Fibroblast of skin of abdomen (primary cell): ENCODE measurements around the gene SIAH1.
"Not testable (repeated sequence)": the region's sequence is repeated elsewhere in the genome, so short reads cannot be mapped to it uniquely, and the experiment has no call there.

Experiments used
- DNase-seq: peaks from one replicate; pipeline ENCODE4 v3.0.0-alpha.2; 2013

SIAH1 gene

DNA sequence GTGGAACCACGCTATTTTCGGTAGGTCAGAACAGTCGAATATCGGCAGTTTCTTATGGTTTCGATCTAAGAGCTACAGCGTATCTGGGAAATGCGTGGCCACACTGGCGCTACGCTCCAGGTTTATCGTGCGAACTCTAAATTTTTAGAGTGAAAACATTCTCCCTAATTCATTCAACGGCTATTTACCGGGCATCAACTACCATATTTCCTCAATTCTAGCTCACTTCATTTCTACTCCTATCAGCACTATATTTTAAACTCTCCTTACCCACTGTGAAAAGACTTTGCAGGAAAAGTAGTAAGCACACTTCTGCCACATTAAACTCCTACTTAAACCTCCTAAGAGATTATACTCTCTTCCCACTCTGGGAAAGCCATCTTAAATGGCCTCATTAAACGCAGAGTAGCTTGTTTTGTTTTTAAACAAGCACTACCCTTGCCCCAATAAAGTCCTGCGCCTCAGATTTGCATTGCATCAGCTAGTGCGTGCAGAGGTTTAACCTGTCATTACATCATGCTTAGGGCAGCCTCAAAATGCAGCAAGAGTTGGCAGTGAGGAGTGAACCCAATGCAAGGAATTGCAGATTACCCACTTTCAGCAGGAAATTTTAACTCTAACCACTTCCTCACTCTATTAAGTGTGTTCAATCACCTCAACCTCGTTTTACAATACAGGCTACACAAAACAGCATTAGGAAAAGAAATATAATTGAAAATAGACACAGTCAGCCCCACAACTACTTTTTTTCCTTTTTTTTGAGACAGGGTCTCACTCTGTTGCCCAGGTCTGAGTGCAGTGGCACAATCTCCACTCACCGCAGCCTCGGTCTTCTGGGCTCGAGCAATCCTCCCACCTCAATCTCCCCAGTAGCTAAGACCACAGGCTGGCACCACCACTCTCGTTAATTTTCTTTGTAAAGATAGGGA is 18.8 kb downstream of the SIAH1 start:
- DNase-seq, result peak; percentile 90

DNA sequence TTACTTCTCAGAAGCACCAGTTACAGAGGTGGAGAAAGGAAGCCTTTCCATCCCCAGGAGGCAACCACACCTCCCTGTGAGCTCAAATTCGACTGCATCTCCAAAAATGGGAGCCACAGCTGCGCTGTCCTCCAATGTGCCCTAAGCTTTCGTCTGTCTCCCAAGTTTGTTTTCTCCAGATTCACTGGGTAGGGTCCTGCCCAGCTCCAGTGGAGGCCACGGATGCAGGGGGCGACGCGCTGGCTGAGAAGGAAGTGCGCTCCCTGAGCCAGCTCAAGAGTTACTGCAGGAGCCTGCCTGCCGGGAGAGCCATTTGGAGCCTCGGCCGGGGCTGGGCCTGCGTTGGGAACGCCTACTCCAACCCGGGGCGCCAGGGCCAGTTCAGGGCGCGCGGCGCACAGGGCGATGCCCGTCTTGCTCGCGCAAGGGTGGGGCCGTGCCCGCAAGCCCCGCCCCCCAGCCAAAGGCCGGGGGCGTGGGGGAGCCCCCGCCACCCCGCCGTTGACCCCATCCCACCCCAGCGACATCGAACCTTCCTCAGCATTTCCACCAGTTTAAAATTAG is 19.5 kb downstream of the SIAH1 start:
- DNase-seq, result peak; percentile 87

GRCh38 chr16:48365025-48365600 is 20.1 kb downstream of the SIAH1 start:
- peak; percentile 6 for DNase-seq

DNA sequence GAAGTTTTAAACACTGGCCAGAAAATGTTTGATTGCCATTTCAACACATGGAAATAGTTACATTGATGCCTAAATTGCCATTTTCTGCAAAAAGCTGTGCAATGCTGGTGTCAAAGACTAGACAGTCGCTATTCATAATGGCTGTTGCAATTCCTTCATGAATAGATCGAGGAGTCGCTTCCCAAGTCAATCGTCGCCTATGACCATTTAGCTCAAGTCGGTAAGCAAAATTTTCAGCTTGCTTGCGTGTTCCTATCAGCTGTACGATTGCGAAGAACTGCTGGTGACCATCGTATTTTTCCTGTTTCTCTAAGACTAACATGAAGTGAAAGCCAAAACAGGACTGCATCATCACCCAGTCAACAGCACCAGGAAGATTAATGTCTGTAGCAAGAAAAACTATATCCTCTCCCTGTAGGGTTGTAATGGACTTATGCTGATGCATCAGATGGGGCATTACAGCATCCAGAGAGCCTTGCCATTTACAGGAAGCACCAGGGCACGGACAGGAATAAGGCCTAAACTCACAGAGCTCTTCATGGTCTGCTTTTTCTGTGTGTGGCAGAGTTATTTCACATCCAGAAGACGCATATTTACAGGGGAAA is 23.6 kb downstream of the SIAH1 start:
- DNase-seq, result no peak

- DNase-seq, result no peak
Measured at GRCh38 chr16:48361012-48361411, 24.2 kb downstream of the SIAH1 start.

GRCh38 chr16:48359983-48360382 is 25.2 kb downstream of the SIAH1 start:
- DNase-seq, result no peak

GRCh38 chr16:48358419-48358818 is 26.8 kb downstream of the SIAH1 start:
- no peak for DNase-seq

DNA sequence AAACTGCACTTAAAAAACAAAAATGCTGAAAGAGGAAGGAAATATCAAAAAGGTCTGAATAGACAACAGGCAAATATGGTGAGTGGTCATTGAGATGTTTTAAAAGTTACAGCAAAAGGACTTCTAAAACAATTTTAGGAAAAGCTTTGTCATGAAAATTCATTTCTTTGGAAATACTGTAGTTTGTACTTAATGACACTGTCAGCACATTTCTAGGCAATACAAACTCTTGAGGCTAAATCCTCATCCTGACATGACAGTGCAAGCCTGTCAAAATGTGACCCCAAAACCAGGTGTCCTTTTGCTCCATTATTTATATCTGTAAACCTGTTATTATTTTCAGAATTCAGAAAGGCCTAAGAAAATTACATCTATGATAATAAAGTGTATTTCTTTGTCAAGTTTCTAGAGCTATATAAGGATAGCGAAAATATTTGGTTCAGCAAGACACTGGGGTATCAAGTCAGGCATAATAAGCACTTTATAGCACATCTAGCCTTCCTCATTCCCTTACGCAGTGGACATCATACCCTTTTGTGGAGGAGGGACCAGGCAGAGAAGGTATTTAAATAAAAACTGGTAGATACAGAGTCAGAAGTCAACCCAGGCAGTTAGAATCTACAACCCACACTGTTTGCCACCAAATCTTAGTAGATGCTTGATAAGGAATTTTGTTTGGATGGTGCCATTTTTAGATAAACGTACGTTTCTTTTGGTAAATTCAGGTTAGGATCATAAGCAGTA is 28.4 kb downstream of the SIAH1 start:
- no peak for DNase-seq

DNA sequence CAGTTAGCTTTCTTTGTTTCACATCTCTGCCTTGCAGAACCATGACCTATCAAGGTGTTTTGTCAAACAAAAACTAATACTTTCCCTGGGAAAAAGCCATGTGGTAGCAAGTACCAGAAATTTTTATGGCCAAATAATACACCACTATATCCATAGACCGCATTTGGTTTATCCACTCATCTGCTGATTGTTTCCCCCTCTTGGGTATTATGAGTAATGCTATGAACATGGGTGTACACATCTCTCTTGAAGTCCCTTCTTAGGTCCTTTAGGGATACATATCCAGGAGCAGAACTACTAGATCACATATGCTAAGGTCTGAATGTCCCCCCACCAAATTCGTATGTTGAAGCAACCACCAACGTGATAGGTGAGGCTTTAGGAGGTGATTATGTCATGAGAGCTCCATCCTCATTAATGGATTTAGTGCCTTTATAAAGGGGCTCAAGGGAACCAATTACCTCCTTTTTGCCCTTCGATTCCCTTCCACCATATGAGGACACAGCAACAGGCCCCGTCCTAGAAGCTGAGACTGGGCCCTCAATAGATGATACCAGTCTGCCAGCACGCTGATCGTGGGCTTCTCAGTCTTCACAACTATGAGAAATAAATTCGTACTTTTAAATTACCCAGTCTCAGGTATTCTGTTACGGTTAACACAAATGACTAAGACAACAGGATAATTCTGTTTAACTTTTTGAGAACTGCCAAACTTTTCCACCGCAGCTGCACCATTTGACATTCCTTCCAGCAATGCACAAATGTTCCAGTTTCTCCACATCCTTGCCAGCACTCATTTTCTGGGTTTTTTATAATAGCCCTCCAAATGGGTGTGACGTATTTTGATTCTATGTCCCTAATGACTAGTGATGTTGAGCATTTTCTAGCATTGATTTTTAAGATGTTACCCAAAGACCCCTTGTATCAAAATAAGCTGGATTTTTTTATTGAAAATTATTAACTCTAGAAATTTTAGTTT is 30.0 kb downstream of the SIAH1 start:
- no peak for DNase-seq

GRCh38 chr16:48354385-48354784 is 30.8 kb downstream of the SIAH1 start:
- DNase-seq, result not testable (repeated sequence)

DNA sequence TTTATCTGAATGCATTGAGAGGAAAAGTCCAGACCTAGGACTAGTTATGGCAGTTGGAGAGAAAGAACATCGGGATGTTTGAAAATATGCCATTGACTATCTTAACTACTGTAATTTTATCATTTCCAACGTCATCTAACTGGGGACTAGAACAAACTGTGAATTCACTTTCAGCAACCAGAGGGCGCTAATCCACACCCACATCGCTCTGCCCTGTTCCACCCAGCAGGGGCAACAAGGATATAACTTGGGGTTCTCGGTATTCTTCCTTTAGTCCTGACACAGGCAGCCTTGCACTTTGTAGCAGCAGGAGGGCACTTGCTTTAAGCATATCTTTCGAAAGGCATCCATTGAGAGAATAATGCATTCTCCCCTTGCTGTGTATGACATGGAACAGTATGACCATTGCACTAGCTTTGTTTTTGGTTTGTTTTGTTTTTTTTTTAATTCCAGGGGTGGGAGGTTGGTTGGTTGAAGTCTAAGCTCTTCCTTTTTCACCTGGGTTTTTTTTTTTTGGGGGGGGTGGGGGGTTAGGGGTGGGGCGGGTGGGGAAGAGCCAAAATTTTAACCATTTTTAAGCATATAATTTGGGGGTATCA is 31.5 kb downstream of the SIAH1 start:
- peak; percentile 74 for DNase-seq

DNA sequence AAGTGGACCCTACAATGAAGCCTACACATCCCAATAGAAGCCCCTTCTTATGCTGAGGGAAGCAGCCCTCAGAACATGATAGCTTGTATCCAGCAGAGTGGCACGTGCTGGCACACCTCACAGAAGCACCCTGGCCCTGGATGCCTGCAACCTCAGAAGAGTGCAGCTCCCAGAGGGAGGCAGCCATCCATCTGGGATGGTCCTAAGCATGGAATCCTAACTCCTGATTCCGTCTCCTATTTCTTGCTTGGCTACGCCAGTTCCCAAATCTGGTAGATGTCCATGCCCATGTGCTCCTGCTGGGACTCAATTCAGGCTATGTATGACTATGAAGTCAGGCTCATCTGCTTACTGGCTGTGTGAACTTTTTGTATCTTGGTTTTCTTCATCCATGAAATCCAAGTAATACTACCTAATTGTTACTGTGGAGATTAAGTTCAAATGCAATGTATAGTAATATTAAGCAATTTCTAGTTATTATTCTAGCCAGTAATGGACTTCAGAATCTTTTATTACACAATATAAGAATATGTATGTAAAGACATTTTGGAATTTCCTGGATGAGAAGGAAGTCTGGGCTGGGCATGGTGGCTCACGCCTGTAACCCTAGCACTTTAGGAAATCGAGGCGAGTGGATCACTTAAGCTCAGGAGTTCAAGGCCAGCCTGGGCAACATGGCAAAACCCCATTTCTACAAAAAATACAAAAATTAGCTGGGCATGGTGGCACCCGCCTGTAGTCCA is 32.4 kb downstream of the SIAH1 start:
- DNase-seq, result peak; percentile 16

GRCh38 chr16:48350736-48351135 is 34.5 kb downstream of the SIAH1 start:
- no peak for DNase-seq

- no peak for DNase-seq
Measured at GRCh38 chr16:48347980-48348379, 37.2 kb downstream of the SIAH1 start.

DNA sequence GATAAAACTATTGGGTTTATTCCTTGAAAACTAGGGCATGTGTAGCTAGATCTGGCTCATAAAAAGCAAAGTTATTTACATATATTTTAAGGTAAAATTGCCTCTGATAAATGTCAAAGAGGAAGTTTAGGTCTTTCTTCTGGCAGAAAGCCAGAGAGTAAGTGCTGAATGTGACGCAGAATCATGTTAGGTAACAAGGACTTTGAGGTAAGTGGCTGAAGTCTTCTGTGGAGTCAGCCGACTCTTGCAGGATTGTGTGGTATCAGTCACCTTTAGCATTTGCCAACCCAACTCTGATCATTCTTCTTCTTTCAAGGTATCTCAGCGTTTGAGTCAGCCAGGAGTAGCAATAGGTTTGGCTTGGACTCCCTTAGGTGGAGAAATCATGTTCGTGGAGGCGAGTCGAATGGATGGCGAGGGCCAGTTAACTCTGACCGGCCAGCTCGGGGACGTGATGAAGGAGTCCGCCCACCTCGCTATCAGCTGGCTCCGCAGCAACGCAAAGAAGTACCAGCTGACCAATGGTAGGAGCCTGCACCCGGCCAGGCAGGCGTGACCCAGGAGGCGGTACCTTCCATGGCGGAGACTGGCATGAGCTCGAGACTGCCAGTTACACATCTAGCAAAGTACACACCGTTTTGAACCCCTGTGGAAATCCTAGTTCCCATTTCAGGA is 37.9 kb downstream of the SIAH1 start:
- no peak for DNase-seq

DNA sequence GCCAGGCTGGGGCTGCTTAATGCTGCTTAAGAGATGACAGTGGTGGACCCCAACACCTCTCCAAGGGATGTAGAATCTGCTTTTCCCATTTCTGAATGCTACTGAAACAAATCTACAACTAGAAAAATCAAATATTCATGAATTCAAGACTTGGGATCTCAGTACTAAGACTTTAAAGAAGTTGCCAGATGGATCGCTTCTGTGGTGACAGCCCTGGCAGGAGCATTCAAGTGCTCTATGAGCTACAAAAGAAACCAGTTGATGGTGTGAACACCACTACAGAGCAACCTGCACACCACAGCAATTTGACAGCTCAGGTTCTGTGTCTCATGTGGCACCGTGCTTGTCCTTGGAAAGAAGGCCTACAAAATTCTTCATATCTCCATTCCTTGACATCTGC is 42.6 kb downstream of the SIAH1 start:
- no peak for DNase-seq

- DNase-seq, result no peak
Measured at GRCh38 chr16:48340054-48340453, 45.2 kb downstream of the SIAH1 start.

DNA sequence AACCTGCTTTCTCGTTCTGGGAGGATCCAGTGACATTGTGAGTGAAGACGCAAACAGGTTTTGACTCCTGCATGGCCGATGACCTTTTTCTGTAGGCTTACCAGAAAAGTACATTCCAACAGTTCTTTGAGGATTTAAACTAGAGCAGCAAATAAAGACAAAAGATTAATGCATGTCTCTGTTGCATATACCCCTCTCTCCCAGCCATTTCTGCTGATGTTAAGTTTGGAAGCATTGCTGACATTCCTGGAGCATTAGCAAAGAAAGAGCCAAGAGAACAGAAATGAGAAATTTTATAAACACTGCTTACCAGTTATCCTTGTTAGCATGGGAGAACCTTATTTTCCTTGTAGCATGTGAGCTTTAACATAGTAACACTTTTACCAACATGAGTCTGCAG is 49.3 kb downstream of the SIAH1 start:
- peak; percentile 77 for DNase-seq

- no peak for DNase-seq
Measured at GRCh38 chr16:48334325-48334724, 50.9 kb downstream of the SIAH1 start.

DNA sequence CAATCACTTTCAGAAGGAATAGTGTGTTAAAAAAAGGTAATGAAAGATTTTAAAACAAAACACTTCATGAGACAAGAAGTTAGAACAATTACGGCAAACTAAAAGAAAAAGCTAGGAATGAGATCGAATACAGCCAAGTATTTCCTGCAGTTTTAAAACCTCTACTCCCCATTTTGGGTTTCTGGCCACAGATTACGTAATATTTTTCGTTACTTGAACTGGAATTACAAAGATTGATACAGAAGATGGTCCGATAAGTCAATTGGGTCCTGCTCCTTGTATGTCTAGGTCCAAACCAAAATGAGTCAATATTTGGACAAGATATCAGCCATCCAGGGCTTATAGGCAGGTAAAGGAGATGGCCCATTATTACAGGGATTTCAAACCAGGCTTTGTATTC is 52.2 kb downstream of the SIAH1 start:
- DNase-seq, result no peak
